ENCODE results near the gene ZNF282.

GRCh38 chr7:149225106-149225505 lies 29.8 kb downstream of the ZNF282 start:
- TF ChIP-seq, protein P1, sequence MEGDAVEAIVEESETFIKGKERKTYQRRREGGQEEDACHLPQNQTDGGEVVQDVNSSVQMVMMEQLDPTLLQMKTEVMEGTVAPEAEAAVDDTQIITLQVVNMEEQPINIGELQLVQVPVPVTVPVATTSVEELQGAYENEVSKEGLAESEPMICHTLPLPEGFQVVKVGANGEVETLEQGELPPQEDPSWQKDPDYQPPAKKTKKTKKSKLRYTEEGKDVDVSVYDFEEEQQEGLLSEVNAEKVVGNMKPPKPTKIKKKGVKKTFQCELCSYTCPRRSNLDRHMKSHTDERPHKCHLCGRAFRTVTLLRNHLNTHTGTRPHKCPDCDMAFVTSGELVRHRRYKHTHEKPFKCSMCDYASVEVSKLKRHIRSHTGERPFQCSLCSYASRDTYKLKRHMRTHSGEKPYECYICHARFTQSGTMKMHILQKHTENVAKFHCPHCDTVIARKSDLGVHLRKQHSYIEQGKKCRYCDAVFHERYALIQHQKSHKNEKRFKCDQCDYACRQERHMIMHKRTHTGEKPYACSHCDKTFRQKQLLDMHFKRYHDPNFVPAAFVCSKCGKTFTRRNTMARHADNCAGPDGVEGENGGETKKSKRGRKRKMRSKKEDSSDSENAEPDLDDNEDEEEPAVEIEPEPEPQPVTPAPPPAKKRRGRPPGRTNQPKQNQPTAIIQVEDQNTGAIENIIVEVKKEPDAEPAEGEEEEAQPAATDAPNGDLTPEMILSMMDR (conservative IDR thresholded peaks at IDR 0.05; ENCODE audit: low read depth, low read length), result no peak
- TF ChIP-seq EZH2 (IDR thresholded peaks at IDR 0.05; ENCODE audit: borderline replicate concordance, low read depth, low read length, poor library complexity, severe bottlenecking), result no peak

Measured in A673 (cell line).